Uterus (tissue), 4 donors: Measurements from ENCODE around the gene QKI. TPM values are rescaled to one million over a fixed set of nuclear protein-coding genes. Genes with fewer than 3 reads are reported as not detected.
"Not testable (repeated sequence)": the region's sequence is repeated elsewhere in the genome, so short reads cannot be mapped to it uniquely, and the experiment has no call there.

ENCODE experiments used
- DNase-seq, 2 donors: peaks; one replicate each; pipeline ENCODE4 v3.0.0-alpha.2; 2019 to 2020
- H3K27ac ChIP-seq, 2 donors: fragments of 200-600 bp; sonication (generic); 1 replicate in 1 of 2; 2 replicates in 1 of 2; pipeline ENCODE4 v1.5.1; 2016 to 2018
- H3K27me3 ChIP-seq, 2 donors: fragments of 200-600 bp; sonication (generic); one replicate each; pipeline ENCODE4 v1.5.1; 2018 to 2019; ENCODE audit warnings: control low read depth in 1 of 2
- H3K36me3 ChIP-seq, 2 donors: fragments of 200-600 bp; sonication (generic); one replicate each; pipeline ENCODE4 v1.5.1; 2019; ENCODE audit warnings: control low read depth in 1 of 2
- H3K4me1 ChIP-seq, 2 donors: fragments of 200-600 bp; sonication (generic); one replicate each; pipeline ENCODE4 v1.5.1; 2018 to 2019; ENCODE audit warnings: control low read depth in 1 of 2
- H3K4me3 ChIP-seq, 2 donors: fragments of 200-600 bp; sonication (generic); 1 replicate in 1 of 2; 2 replicates in 1 of 2; pipeline ENCODE4 v1.5.1; 2018 to 2019; ENCODE audit warnings: mild to moderate bottlenecking in 1 of 2
- H3K9me3 ChIP-seq, 2 donors: fragments of 200-600 bp; sonication (generic); one replicate each; pipeline ENCODE4 v1.5.1; 2019; ENCODE audit warnings: control low read depth in 1 of 2
- CTCF ChIP-seq, 4 experiments: fragments of 200-600 bp in 2 of 4; fragments of 450-650 bp in 2 of 4; sonication (generic) in 2 of 4; IDR thresholded peaks; one replicate each; pipeline ENCODE4 v1.5.1; 2016 to 2019; ENCODE audit warnings: antibody characterized with exemption in 4 of 4, mild to moderate bottlenecking in 2 of 4, moderate library complexity in 1 of 4
- POLR2A ChIP-seq, 2 donors: fragments of 450-650 bp; IDR thresholded peaks; one replicate each; pipeline ENCODE4 v1.6.1; 2016; ENCODE audit warnings: antibody characterized with exemption in 2 of 2, mild to moderate bottlenecking in 1 of 2, moderate library complexity in 1 of 2
- intact Hi-C: fragments of 100-400 bp; cut with DNase I; formaldehyde crosslinking; loops from one replicate; pipeline ENCODE4 v1.15.1; 2023; ENCODE audit warnings: low total_unique reads
- total RNA-seq, 4 donors: library from RNA; depleted of rRNA in 3 of 4; stranded (reverse); fragments of >200 nt in 3 of 4; gene quantifications; one replicate each; pipeline versions ENCODE4 v1.1.0 to v1.2.4, GENCODE V29; 2014 to 2023
- donor health status: DM: yes; HTN: yes; CAD: no.

Gene QKI
- total RNA-seq, 4 donors from 2014 or later, result 93.5 to 213 (median 164) TPM

- no peaks in the 10 kb centered on the region for H3K9me3 ChIP-seq
- H3K4me1 ChIP-seq, result peaks cover 0 to 14% of the 10 kb centered on the region in 2 donors
- H3K27ac ChIP-seq, result no peak overlapping the region
Observed at GRCh38 chr6:163429858-163430448, 15.4 kb downstream of the QKI start.

GRCh38 chr6:163432300-163432699 is 17.8 kb downstream of the QKI start:
- no peak for DNase-seq
- H3K9me3 ChIP-seq, result no peaks in the 10 kb centered on the region
- no peak overlapping the region for H3K27ac ChIP-seq
- no peaks in the 10 kb centered on the region for H3K27me3 ChIP-seq
- TF ChIP-seq CTCF (IDR thresholded peaks at IDR 0.05) (no peak), POLR2A (IDR thresholded peaks at IDR 0.05) (no peak)
- H3K36me3 ChIP-seq, result no peaks in the 10 kb centered on the region
- H3K4me1 ChIP-seq, result peaks cover 0 to 12% of the 10 kb centered on the region in 2 donors
- no peak overlapping the region for H3K4me3 ChIP-seq
- intact Hi-C loops, result no loop called here

More at GRCh38 chr6:163429858-163430448, 15.4 kb downstream of the QKI start:
- DNase-seq, result no peak
- H3K27me3 ChIP-seq, result no peaks in the 10 kb centered on the region
- H3K36me3 ChIP-seq, result no peaks in the 10 kb centered on the region
- no peak overlapping the region for H3K4me3 ChIP-seq
- intact Hi-C loops, result no loop called here
- TF ChIP-seq POLR2A (IDR thresholded peaks at IDR 0.05) (no peak), CTCF (IDR thresholded peaks at IDR 0.05) (no peak)

GRCh38 chr6:163433486-163433885 is 19.0 kb downstream of the QKI start:
- intact Hi-C loops, H3K27ac ChIP-seq, H3K9me3 ChIP-seq, H3K36me3 ChIP-seq, H3K27me3 ChIP-seq, H3K4me3 ChIP-seq, H3K4me1 ChIP-seq, DNase-seq: not testable (repeated sequence)

GRCh38 chr6:163435023-163435422 is 20.5 kb downstream of the QKI start:
- H3K27me3 ChIP-seq, result no peaks in the 10 kb centered on the region
- no peak for DNase-seq
- H3K27ac ChIP-seq, result no peak overlapping the region
- no peaks in the 10 kb centered on the region for H3K9me3 ChIP-seq
- H3K4me1 ChIP-seq, result no peaks in the 10 kb centered on the region
- TF ChIP-seq POLR2A (IDR thresholded peaks at IDR 0.05) (no peak), CTCF (IDR thresholded peaks at IDR 0.05) (no peak)
- intact Hi-C loops, result no loop called here
- no peak overlapping the region for H3K4me3 ChIP-seq
- no peaks in the 10 kb centered on the region for H3K36me3 ChIP-seq

- Histone ChIP-seq H3K27ac (no peak overlapping the region), H3K36me3 (no peaks in the 10 kb centered on the region), H3K27me3 (no peaks in the 10 kb centered on the region), H3K4me3 (no peak overlapping the region), H3K4me1 (peaks cover 0 to 12% of the 10 kb centered on the region in 2 donors), H3K9me3 (no peaks in the 10 kb centered on the region)
- TF ChIP-seq POLR2A (IDR thresholded peaks at IDR 0.05), result no peak
- no peak for TF ChIP-seq CTCF (IDR thresholded peaks at IDR 0.05)
- no peak for DNase-seq
- intact Hi-C loops, result no loop called here
Observed at GRCh38 chr6:163436843-163437242, 22.3 kb downstream of the QKI start.

- Histone ChIP-seq H3K9me3 (no peaks in the 10 kb centered on the region), H3K36me3 (no peaks in the 10 kb centered on the region), H3K27ac (no peak overlapping the region), H3K4me3 (no peak overlapping the region), H3K4me1 (peaks cover 0 to 12% of the 10 kb centered on the region in 2 donors), H3K27me3 (no peaks in the 10 kb centered on the region)
- intact Hi-C loops, result no loop called here
- DNase-seq, result no peak
- no peak for TF ChIP-seq CTCF (IDR thresholded peaks at IDR 0.05)
- no peak for TF ChIP-seq POLR2A (IDR thresholded peaks at IDR 0.05)
Observed at GRCh38 chr6:163437466-163437865, 22.9 kb downstream of the QKI start.
